HCT116 (cell line): ENCODE data around the gene NCF4. TPM values are rescaled to one million over a fixed set of nuclear protein-coding genes. Genes with fewer than 3 reads are reported as not detected.

Experiments used
- ATAC-seq: fragments of 200-7000 bp; cut with Tn5 transposase; 2 replicates; pipeline ENCODE4 v1.9.1; 2020; ENCODE audit warnings: mild to moderate bottlenecking, moderate library complexity
- BruUV-seq: library from RNA; stranded (reverse); fragments of 400-500 nt; replicated peaks from 2 replicates; lab custom pipeline; 2021; lab: Mats Ljungman, UMichigan
- CTCF ChIA-PET: fragments of 300-600 bp; sonication (Branson Sonifier 250); formaldehyde crosslinking; loops from one replicate; lab custom pipeline; 2021; ENCODE audit warnings: antibody characterized with exemption; lab: Charles Lee
- POLR2A ChIA-PET: fragments of 300-600, 350-600 bp; sonication (Branson Sonifier 250); formaldehyde crosslinking; loops from one replicate; lab custom pipeline; 2021; ENCODE audit warnings: antibody characterized with exemption; lab: Charles Lee
- RAD21 ChIA-PET, 2 experiments: fragments of 300-600 bp; sonication (Branson Sonifier 250); formaldehyde crosslinking; loops; one replicate each; lab custom pipeline; 2023; ENCODE audit warnings: low total read pairs in 2 of 2; ENCODE audit not compliant: uncharacterized antibody in 2 of 2, unreplicated experiment in 2 of 2, low non-redundant PET in 1 of 2; lab: Charles Lee
- DNase-seq: peaks from one replicate; pipeline ENCODE4 v3.0.0-alpha.2; 2010; ENCODE audit warnings: low read depth, low spot score
- H2AFZ ChIP-seq: fragments of 200-600 bp; shearing (Covaris generic), sonication (generic); 2 replicates; pipeline ENCODE4 v1.6.1; 2017; ENCODE audit warnings: low read depth, mixed run types, mixed read lengths, antibody characterized with exemption, low read length; ENCODE audit not compliant: poor library complexity, severe bottlenecking
- H3K27ac ChIP-seq: 2 replicates; pipeline ENCODE4 v1.5.1; 2012; ENCODE audit warnings: low read depth, low read length
- H3K27me3 ChIP-seq: fragments of 200-600 bp; sonication (generic); 2 replicates; pipeline ENCODE4 v1.6.1; 2016; ENCODE audit warnings: mixed run types, low read length, mixed read lengths; ENCODE audit not compliant: insufficient read depth
- H3K36me3 ChIP-seq, 2 experiments: fragments of 200-500 bp in 1 of 2; fragments of 200-600 bp in 1 of 2; sonication (Bioruptor generic) in 1 of 2; sonication (generic) in 1 of 2; 2 replicates each; pipeline versions ENCODE4 v1.5.1 to v1.6.1; 2014 to 2016; ENCODE audit warnings: low read length in 2 of 2, inconsistent platforms in 1 of 2, mixed read lengths in 1 of 2, mixed run types in 1 of 2; ENCODE audit not compliant: insufficient read depth in 2 of 2, control insufficient read depth in 1 of 2
- H3K4me1 ChIP-seq, 2 experiments: fragments of 200-600 bp in 1 of 2; sonication (generic) in 1 of 2; 2 replicates each; pipeline versions ENCODE4 v1.5.1 to v1.6.1; 2012 to 2017; ENCODE audit warnings: low read length in 2 of 2, inconsistent platforms in 1 of 2, mild to moderate bottlenecking in 1 of 2, mixed read lengths in 1 of 2, mixed run types in 1 of 2, moderate library complexity in 1 of 2; ENCODE audit not compliant: insufficient read depth in 2 of 2, control insufficient read depth in 1 of 2
- H3K4me2 ChIP-seq: fragments of 200-600 bp; sonication (generic); 2 replicates; pipeline ENCODE4 v1.6.1; 2017; ENCODE audit warnings: mixed run types, low read length, mixed read lengths
- H3K4me3 ChIP-seq, 2 experiments: fragments of 200-600 bp in 1 of 2; sonication (generic) in 1 of 2; replicated peaks in 1 of 2; 2 replicates each; pipeline ENCODE4 v1.5.1; 2011 to 2016; ENCODE audit warnings: low read length in 2 of 2, control low read depth in 1 of 2, low read depth in 1 of 2, mild to moderate bottlenecking in 1 of 2, mixed read lengths in 1 of 2, mixed run types in 1 of 2
- H3K79me2 ChIP-seq: fragments of 200-600 bp; sonication (generic); 2 replicates; pipeline ENCODE4 v1.6.1; 2017; ENCODE audit warnings: mild to moderate bottlenecking, mixed run types, low read length, moderate library complexity, mixed read lengths; ENCODE audit not compliant: insufficient read depth
- H3K9ac ChIP-seq: fragments of 200-600 bp; sonication (generic); 2 replicates; pipeline ENCODE4 v1.6.1; 2016; ENCODE audit warnings: low read length, mixed read lengths
- H3K9me2 ChIP-seq: fragments of 200-600 bp; sonication (generic), shearing (Covaris generic); 2 replicates; pipeline ENCODE4 v1.6.1; 2017; ENCODE audit warnings: mixed run types, mild to moderate bottlenecking, moderate library complexity; ENCODE audit not compliant: insufficient read depth
- H3K9me3 ChIP-seq, 2 experiments: fragments of 200-500 bp in 1 of 2; fragments of 200-600 bp in 1 of 2; sonication (Bioruptor generic) in 1 of 2; sonication (generic) in 1 of 2; 2 replicates each; pipeline ENCODE4 v1.6.1; 2014 to 2017; ENCODE audit warnings: low read length in 2 of 2, mixed read lengths in 2 of 2, inconsistent platforms in 1 of 2, low read depth in 1 of 2, mild to moderate bottlenecking in 1 of 2, mixed run types in 1 of 2, moderate library complexity in 1 of 2; ENCODE audit not compliant: control insufficient read depth in 1 of 2, insufficient read depth in 1 of 2
- H4K20me1 ChIP-seq: fragments of 200-600 bp; sonication (generic), shearing (Covaris generic); 2 replicates; pipeline ENCODE4 v1.6.1; 2017; ENCODE audit warnings: mixed run types, mild to moderate bottlenecking, moderate library complexity; ENCODE audit not compliant: insufficient read depth
- CBX3 ChIP-seq: IDR thresholded peaks from 2 replicates; pipeline ENCODE4 v1.6.1; 2012; ENCODE audit warnings: low read depth
- CEBPB ChIP-seq: IDR thresholded peaks from 2 replicates; pipeline ENCODE4 v1.6.1; 2012; ENCODE audit warnings: low read depth
- ELF1 ChIP-seq: IDR thresholded peaks from 2 replicates; pipeline ENCODE4 v1.6.1; 2012; ENCODE audit warnings: low read depth, borderline replicate concordance
- EZH2 ChIP-seq: fragments of 200-600 bp; sonication (generic); IDR thresholded peaks from 2 replicates; pipeline ENCODE4 v1.6.1; 2017; ENCODE audit warnings: antibody characterized with exemption, mixed run types
- EZH2phosphoT487 ChIP-seq: fragments of 200-600 bp; IDR thresholded peaks from 2 replicates; pipeline ENCODE4 v1.6.1; 2018; ENCODE audit warnings: antibody characterized with exemption, borderline replicate concordance
- FOSL1 ChIP-seq: IDR thresholded peaks from 2 replicates; pipeline ENCODE4 v1.6.1; 2012; ENCODE audit warnings: low read depth
- JUND ChIP-seq: IDR thresholded peaks from 2 replicates; pipeline ENCODE4 v1.6.1; 2012
- POLR2A ChIP-seq: IDR thresholded peaks from 2 replicates; pipeline ENCODE4 v1.7.0; 2011; ENCODE audit warnings: borderline replicate concordance; ENCODE audit not compliant: insufficient read depth, insufficient read length; ENCODE audit errors: extremely low read depth
- RAD21 ChIP-seq: IDR thresholded peaks from 2 replicates; pipeline ENCODE4 v1.6.1; 2012; ENCODE audit warnings: low read depth, mild to moderate bottlenecking
- SIN3A ChIP-seq: IDR thresholded peaks from 2 replicates; pipeline ENCODE4 v1.6.1; 2012; ENCODE audit warnings: low read depth
- SP1 ChIP-seq: IDR thresholded peaks from 2 replicates; pipeline ENCODE4 v1.6.1; 2012; ENCODE audit warnings: low read depth
- SRF ChIP-seq: IDR thresholded peaks from 2 replicates; pipeline ENCODE4 v1.6.1; 2012; ENCODE audit warnings: low read depth
- TCF7L2 ChIP-seq: IDR thresholded peaks from 2 replicates; pipeline ENCODE4 v1.7.0; 2011; ENCODE audit warnings: borderline replicate concordance, inconsistent platforms; ENCODE audit not compliant: insufficient read depth, insufficient read length; ENCODE audit errors: extremely low read depth
- YY1 ChIP-seq: IDR thresholded peaks from 2 replicates; pipeline ENCODE4 v1.6.1; 2011; ENCODE audit warnings: low read length, low read depth, moderate library complexity, mild to moderate bottlenecking; ENCODE audit not compliant: insufficient replicate concordance; ENCODE audit errors: extremely low read depth
- ZBTB33 ChIP-seq: IDR thresholded peaks from 2 replicates; pipeline ENCODE4 v1.6.1; 2011; ENCODE audit warnings: mild to moderate bottlenecking, low read length, moderate library complexity; ENCODE audit not compliant: insufficient replicate concordance; ENCODE audit errors: extremely low read depth
- ZFX ChIP-seq: fragments of 450-650 bp; IDR thresholded peaks from 2 replicates; pipeline ENCODE4 v1.6.1; 2017
- ZNF274 ChIP-seq: fragments of 200-500 bp; sonication (Bioruptor generic); IDR thresholded peaks from 2 replicates; pipeline ENCODE4 v1.6.1; 2014; ENCODE audit warnings: mild to moderate bottlenecking, low read depth, low read length, inconsistent platforms
- intact Hi-C: fragments of 100-400 bp; cut with micrococcal nuclease; formaldehyde crosslinking; loops from 2 replicates; pipeline ENCODE4 v1.10.0; 2022
- total RNA-seq: library from RNA; stranded (reverse); gene quantifications from one replicate; pipeline ENCODE4 v1.2.1, GENCODE V29; 2021; ENCODE audit not compliant: unreplicated experiment
- TF ChIP-seq, protein P1 (sequence below): IDR thresholded peaks from 2 replicates; pipeline ENCODE4 v1.6.1; 2012
- TF ChIP-seq, protein P2 (sequence below): IDR thresholded peaks from 2 replicates; pipeline ENCODE4 v1.6.1; 2012

NCF4 gene
- total RNA-seq, 1 experiment from 2014 or later, result 0.37 TPM

- ATAC-seq, result no peak
- Histone ChIP-seq H3K9me2 (no peaks in the 10 kb centered on the region), H2AFZ (no peak overlapping the region), H4K20me1 (no peaks in the 10 kb centered on the region), H3K79me2 (no peaks in the 10 kb centered on the region), H3K4me1 (peaks cover 0 to 7% of the 10 kb centered on the region in 2 experiments; a peak in 1 of 4 replicates), H3K36me3 (no peaks in the 10 kb centered on the region), H3K9ac (no peak overlapping the region), H3K27ac (no peak overlapping the region), H3K27me3 (0 out of 2 replicates have a peak, but pooled peaks cover 5% of the 10 kb centered on the region), H3K4me3 (no peak overlapping the region), H3K4me2 (no peak overlapping the region), H3K9me3 (no peaks in the 10 kb centered on the region)
- no peak for TF ChIP-seq ELF1
- TF ChIP-seq RAD21, result no peak
- no peak for TF ChIP-seq FOSL1
- TF ChIP-seq, protein P1, sequence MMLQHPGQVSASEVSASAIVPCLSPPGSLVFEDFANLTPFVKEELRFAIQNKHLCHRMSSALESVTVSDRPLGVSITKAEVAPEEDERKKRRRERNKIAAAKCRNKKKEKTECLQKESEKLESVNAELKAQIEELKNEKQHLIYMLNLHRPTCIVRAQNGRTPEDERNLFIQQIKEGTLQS, result no peak
- TF ChIP-seq POLR2A, result no peak
- no peak for TF ChIP-seq TCF7L2
- no peak for TF ChIP-seq SRF
- no peak for TF ChIP-seq ZBTB33
- TF ChIP-seq ZFX, result no peak
- no peak for TF ChIP-seq CBX3
- no peak for TF ChIP-seq SIN3A
- no peak for TF ChIP-seq YY1
- no peak for TF ChIP-seq SP1
- TF ChIP-seq ZNF274, result no peak
- TF ChIP-seq, protein P2, sequence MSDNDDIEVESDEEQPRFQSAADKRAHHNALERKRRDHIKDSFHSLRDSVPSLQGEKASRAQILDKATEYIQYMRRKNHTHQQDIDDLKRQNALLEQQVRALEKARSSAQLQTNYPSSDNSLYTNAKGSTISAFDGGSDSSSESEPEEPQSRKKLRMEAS, result no peak
- TF ChIP-seq CEBPB, result no peak
- no peak for TF ChIP-seq JUND
- no peak for TF ChIP-seq EZH2phosphoT487
- TF ChIP-seq EZH2, result no peak
- ChIA-PET POLR2A (no interaction called here), CTCF (interaction anchor here (1.3 kb wide), 1 partner anchor 304 kb away, joined by 3 read pairs; no protein-coding TSS in a partner anchor), RAD21 (no interaction called here)
- intact Hi-C loops, result loop anchor here (10.0 kb wide), 1 partner anchor 344 kb away; no protein-coding TSS in a partner anchor
- DNase-seq, result no peak
- BruUV-seq, result no TSS peak
Observed at GRCh38 chr22:36850682-36851081, 10.1 kb upstream of the NCF4 start.
